Thyroid gland (tissue), 4 donors: Measurements from ENCODE around the gene CDHR3.

Experiments
- POLR2A ChIP-seq, 2 donors: fragments of 450-650 bp; IDR thresholded peaks; one replicate each; pipeline ENCODE4 v1.6.1; 2017; ENCODE audit warnings: antibody characterized with exemption in 2 of 2, mild to moderate bottlenecking in 2 of 2, moderate library complexity in 1 of 2
- TF ChIP-seq, protein P1 (sequence below), 6 experiments: fragments of 200-600 bp in 3 of 6; fragments of 450-650 bp in 3 of 6; sonication (generic) in 3 of 6; IDR thresholded peaks; one replicate each; pipeline ENCODE4 v1.5.1; 2016 to 2019; ENCODE audit warnings: antibody characterized with exemption in 6 of 6, mild to moderate bottlenecking in 2 of 6, inconsistent platforms in 1 of 6, moderate library complexity in 1 of 6

DNA sequence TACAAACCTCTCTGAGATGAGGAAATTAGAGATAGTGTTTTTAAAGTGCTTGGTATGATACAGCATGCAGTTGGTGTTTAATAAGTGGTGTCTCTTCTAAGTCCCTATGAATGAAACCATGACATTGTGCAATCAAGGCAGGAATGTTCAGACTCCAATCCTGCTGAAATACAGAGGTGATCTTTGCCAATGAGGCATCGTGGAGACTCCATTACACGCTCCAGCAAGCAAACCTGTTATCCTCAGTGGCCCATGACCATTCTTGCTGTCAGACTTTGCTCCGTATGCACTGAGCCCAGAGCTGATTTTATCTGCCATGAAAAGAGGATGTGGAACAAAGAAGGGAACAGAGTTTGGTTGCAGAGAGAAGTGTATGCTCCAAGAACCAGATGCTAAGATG is 47.3 kb downstream of the CDHR3 start:
- TF ChIP-seq, protein P1, sequence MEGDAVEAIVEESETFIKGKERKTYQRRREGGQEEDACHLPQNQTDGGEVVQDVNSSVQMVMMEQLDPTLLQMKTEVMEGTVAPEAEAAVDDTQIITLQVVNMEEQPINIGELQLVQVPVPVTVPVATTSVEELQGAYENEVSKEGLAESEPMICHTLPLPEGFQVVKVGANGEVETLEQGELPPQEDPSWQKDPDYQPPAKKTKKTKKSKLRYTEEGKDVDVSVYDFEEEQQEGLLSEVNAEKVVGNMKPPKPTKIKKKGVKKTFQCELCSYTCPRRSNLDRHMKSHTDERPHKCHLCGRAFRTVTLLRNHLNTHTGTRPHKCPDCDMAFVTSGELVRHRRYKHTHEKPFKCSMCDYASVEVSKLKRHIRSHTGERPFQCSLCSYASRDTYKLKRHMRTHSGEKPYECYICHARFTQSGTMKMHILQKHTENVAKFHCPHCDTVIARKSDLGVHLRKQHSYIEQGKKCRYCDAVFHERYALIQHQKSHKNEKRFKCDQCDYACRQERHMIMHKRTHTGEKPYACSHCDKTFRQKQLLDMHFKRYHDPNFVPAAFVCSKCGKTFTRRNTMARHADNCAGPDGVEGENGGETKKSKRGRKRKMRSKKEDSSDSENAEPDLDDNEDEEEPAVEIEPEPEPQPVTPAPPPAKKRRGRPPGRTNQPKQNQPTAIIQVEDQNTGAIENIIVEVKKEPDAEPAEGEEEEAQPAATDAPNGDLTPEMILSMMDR (IDR thresholded peaks at IDR 0.05) = no peak
- no peak for TF ChIP-seq POLR2A (IDR thresholded peaks at IDR 0.05)
